NB4 (cell line): ENCODE results near the gene MRPS34.

Source experiments
- DNase-seq: peaks from one replicate; pipeline ENCODE4 v3.0.0; 2010; ENCODE audit warnings: low read depth
- H3K4me3 ChIP-seq: one replicate; pipeline ENCODE4 v1.5.1; 2011; ENCODE audit warnings: mild to moderate bottlenecking, low read depth, low read length, moderate library complexity
- CTCF ChIP-seq: IDR thresholded peaks from one replicate; pipeline ENCODE4 v1.5.1; 2012; ENCODE audit warnings: low read depth, low read length
- MAX ChIP-seq: IDR thresholded peaks from 2 replicates; pipeline ENCODE4 v1.6.1; 2011; ENCODE audit warnings: low read depth, low read length
- MYC ChIP-seq: IDR thresholded peaks from 2 replicates; pipeline ENCODE4 v1.6.1; 2011; ENCODE audit warnings: low read depth, low read length
- POLR2A ChIP-seq: IDR thresholded peaks from 2 replicates; pipeline ENCODE4 v1.6.1; 2011; ENCODE audit warnings: mild to moderate bottlenecking; ENCODE audit not compliant: insufficient read length; ENCODE audit errors: extremely low read depth

The MRPS34 gene

GRCh38 chr16:1815461-1815860 lies 42.5 kb upstream of the MRPS34 start:
- no peak overlapping the region for H3K4me3 ChIP-seq
- TF ChIP-seq MYC (no peak), MAX (no peak), CTCF (no peak), POLR2A (no peak)
- DNase-seq: no peak

- no peak overlapping the region for H3K4me3 ChIP-seq
- DNase-seq: peak; percentile 75
- TF ChIP-seq MYC (peak; percentile 77; the same call in 1 of the 2 replicates), CTCF (peak; percentile 52), POLR2A (no peak), MAX (peak; percentile 71)
Measured at GRCh38 chr16:1812732-1813163, 39.8 kb upstream of the MRPS34 start.

GRCh38 chr16:1810536-1810935 lies 37.6 kb upstream of the MRPS34 start:
- TF ChIP-seq MYC (no peak), MAX (no peak), CTCF (no peak), POLR2A (no peak)
- DNase-seq: no peak

GRCh38 chr16:1810106-1810505 lies 37.2 kb upstream of the MRPS34 start:
- no peak overlapping the region for H3K4me3 ChIP-seq
- TF ChIP-seq POLR2A (no peak), MYC (no peak), CTCF (no peak), MAX (no peak)
- no peak for DNase-seq

More at GRCh38 chr16:1810536-1810935, 37.6 kb upstream of the MRPS34 start:
- H3K4me3 ChIP-seq: no peak overlapping the region

- TF ChIP-seq CTCF (no peak), POLR2A (no peak), MAX (no peak)
- H3K4me3 ChIP-seq: no peak overlapping the region
- no peak for DNase-seq
Measured at GRCh38 chr16:1809281-1809801, 36.4 kb upstream of the MRPS34 start.

- H3K4me3 ChIP-seq: no peak overlapping the region
- DNase-seq: no peak
- TF ChIP-seq POLR2A: no peak
- no peak for TF ChIP-seq MYC
- no peak for TF ChIP-seq MAX
- no peak for TF ChIP-seq CTCF
Measured at GRCh38 chr16:1808691-1809090, 35.8 kb upstream of the MRPS34 start.
